ENCODE results near the gene DCPS.
"Not testable (repeated sequence)": the region's sequence is repeated elsewhere in the genome, so short reads cannot be mapped to it uniquely, and the experiment has no call there.

Gene DCPS

DNA sequence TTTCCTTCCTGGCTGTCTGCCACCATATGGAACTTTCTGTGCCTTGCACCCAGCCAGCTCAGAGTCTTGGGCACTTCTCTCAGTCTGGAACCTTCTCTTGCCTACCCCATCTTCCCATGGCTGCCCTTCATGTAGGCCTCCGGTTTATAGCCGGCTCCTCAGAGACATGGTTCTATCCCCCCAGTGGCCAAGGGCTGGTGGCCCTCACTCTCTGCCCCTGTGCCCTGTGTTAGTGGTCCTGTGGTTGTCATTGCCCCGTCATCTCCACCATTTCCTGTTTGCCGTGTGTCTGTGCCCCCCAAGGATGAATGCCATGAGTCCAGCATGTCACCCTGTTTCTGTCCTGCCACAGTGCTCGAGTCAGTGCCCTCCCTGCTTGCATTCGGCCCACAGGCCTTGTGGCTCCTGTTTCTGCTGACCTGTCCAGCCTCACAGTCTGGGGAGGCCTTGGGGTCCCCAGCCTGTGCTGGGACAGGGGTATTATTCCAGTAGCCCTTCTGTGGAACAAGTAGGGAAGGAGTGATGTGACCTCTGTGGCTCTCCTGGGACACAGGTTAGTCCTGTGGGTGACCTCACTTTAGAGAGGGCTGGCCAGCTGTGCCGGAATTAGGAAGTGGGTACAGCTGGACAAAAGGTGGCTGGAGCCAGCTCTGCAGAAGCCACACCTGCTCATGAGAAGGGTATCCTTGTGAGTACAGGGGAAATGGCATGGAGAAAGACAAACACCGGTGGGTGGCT, 82.3 kb downstream of the DCPS start:
- DNase-seq, result no peak

DNA sequence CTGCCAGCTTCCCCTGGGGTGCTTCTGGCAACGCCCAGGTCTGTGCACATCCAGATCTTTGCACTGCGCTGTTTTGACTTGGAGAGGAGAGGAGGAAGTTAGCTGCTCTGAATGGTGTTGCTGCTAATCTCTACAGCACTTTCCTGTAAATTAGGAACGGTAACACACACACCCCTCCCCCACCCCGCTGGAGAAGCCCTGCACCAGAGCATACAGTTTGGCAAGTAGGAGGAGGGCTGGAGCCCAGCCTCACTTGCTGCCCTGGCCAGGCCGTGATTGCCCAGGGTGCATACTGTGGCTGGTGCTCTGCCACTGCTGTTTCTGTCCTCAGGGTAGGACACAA, 82.8 kb downstream of the DCPS start:
- not testable (repeated sequence) for DNase-seq

DNA sequence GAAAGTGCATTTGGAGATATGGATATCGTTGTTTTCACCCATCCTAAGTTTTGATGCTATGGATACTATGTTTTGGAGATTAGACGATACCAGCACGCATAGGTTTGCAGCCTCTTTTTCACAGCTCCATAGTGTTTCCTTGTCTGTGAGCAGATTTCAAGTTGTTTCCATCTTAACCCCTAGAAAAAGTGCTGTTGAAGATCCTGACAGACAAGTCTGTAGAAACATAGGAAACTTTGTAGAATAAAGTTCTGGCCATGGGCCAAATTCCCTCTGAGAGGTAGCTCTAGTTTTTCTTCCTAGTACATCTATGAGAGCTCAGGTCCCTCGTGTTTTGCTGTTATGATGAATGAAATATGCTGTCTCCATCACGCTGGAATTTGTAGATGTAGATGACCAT, 84.0 kb downstream of the DCPS start:
- DNase-seq, result no peak

DNA sequence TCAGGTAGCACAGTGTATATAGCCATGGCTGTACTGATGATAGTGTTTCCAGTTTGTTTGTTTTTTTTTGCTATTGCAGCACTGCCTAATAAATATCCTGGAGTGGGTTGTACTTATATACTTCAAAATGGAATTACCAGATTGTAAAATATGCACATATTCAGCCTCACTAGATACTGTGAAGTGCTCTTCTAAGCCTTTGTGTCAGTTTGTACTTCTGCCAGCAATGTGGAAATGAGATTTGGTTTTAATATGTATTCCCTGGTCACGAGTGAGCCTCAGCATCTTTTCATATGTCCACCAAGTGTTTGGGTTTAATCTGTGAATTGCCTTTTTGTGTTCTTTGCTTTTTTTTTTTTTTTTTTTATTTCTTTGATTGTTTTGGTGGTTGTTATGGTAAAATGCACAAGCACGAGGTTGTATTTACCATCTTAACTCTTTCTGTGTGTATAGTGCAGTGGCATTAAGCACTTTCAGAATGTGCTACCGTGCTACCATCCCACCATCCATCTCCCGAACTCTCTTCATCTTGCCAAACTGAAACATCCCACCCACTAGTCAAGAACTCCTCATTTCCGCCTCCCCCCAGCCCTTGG, 86.5 kb downstream of the DCPS start:
- no peak for DNase-seq

DNA sequence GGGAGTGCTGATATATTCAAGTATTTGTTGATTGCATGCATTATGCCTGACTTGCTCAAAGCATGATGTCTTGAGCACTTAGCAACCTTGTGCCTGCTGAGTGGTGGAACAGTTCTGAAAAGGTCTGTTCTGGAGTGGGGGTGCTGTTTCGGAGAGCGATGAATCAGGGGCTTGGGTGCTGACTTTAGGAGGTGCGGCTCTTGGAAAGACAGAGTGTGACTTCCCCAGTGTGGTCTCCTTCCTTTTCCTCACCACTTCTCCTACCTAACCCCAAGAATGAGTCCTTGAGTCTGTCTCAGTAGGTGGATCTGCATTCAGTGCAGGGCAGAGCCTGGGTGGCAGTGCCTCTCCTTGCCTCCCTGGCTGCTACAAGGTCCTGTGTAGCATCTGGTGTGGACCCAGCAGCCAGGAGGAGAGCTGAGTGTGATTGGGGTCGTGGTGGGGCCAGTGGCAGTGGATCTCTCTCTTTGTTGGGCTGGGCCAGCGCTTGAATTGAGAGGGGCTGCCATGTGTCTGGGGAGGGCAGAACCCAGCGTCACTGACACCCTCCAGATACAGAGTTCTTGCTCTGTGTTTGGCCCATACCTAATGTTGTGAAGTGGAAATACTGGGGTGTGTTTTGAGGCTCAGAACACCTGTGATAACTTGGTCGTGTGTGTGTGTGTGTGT, 87.6 kb downstream of the DCPS start:
- DNase-seq, result no peak

DNA sequence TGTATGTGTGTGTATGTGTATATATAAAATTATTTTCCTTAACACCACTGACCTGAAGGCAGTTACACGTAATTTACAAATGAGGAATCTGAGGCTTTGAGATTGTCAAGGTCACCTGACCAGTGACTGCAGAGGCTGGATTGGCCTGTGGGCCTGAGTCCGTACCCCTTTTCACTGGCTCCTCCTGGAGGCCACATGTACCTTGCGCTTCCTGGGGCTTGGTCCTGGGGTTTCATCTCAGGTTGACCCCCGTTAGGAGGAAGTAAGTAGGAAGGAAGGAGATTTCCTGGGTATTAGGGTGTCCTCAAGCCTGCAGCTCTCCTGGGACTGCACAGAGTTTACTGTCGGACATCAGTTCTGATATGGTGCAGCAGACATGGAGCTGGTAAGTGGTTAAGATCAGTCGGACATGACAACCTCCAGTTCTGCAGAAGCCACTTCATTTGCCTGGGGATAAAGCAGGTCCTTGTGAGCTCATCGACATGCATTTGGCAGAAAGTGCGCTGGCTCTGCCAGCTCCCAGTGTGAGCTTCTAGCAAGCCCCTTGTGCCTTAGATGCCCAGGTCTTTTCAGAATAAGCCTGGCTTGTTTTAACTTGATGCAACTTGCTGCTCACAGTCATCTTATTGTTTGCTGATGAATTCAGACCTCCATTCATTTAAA, 88.2 kb downstream of the DCPS start:
- no peak for DNase-seq

DNA sequence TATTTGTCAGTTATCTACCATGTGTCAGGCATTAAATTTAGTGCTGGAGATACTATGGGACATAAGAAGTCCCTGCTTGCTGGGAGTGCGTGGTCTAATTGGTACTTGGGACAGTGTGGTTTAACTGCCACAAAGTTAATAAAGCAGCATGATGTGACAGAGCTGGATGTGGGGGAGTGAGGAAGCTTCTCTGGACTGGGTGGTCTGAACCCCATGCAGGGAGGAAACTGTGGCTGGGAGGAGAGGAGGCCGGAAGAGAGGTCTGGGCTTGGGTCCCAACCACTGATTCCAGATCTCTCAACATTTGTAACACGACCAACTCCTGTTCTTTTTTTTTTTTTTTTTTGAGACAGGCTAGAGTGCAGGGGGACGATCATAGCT, 88.8 kb downstream of the DCPS start:
- no peak for DNase-seq

DNA sequence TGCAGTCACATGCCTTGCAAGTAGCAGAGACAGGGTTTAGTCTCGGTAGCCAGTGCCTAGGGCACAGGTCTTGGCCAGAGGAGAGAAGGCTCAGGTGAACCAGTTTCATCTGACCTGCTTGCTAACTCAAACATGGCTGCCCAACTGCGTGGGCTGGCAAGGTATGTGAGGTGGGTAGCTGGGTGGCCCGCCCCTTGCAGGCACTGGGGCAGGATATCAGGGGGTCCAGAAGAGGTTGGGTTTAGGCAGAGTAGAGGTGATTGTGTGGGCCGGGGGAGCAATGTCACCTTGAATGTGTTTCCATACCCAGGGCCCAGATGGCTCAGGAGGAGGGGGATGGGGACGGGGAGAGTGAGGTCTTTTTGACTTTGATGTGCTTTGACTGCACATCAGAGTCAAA, 89.3 kb downstream of the DCPS start:
- no peak for DNase-seq

DNA sequence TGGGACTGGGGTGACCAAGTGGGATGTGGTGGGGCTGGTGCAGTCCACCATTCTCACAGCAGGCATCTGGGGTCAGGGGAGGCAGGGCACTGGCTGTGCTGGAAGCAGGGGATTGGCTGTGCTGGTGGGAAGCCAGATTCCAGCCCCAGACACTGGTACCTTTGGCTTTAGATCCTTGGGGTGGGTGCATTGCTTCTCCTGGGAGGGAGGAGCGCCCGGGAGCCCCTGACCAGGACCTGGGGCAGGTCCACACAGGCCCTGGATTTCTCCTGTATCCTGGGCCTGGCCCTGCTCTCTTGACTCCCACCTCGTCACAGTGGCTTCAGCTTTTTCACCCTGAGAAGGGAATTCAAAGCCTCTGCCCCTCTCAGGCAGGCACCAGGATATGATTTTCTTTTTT, 90.2 kb downstream of the DCPS start:
- DNase-seq, result no peak

DNA sequence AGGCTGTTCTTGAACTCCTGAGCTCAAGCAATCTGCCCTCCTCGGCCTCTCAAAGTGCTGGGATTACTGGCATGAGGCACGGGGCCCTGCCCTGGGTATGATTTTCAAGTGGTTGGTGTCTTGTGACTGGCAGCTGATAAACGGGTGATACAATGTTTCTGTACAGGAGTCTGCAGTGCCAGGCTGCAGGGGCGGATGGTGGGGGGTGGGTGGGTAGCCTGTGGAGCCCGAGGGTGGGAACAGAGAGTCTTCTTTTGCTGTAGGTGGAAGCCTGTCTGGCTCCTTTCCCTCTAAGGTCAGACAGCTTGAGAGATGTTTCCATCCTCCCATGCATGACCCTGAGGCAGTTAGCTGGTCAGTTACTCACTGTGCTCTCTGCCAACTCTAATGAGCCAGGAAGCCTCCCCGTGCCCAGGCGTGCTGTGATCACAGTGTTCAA, 90.8 kb downstream of the DCPS start:
- DNase-seq, result not testable (repeated sequence)

Measured in NCI-H2107 (cell line).